Stimulated activated CD4-positive, alpha-beta T cell treated with anti-CD3 and anti-CD28 coated beads, TNF-alpha, amount 100 ng/mL, for 4 hours (primary cell): ENCODE data around the gene DGLUCY.
A peak's percentile ranks its signal among the peaks of the same experiment; 100 is the strongest.
"Not testable (repeated sequence)": the region's sequence is repeated elsewhere in the genome, so short reads cannot be mapped to it uniquely, and the experiment has no call there.

Experiments used
- DNase-seq, 3 experiments: peaks; one replicate each; pipeline ENCODE4 v3.0.0-alpha.2; 2020; ENCODE audit warnings: low read depth in 3 of 3

Gene DGLUCY

GRCh38 chr14:91169951-91170350 lies 56.1 kb downstream of the DGLUCY start:
- DNase-seq, result no peak

GRCh38 chr14:91170504-91171121 lies 56.7 kb downstream of the DGLUCY start:
- no peak for DNase-seq

GRCh38 chr14:91171291-91171690 lies 57.4 kb downstream of the DGLUCY start:
- DNase-seq, result no peak

- DNase-seq, result peak; percentile 59 to 75 (median 69)
These were observed 59.4 kb downstream of the DGLUCY start for GRCh38 chr14:91173221-91173670.

- no peak for DNase-seq
These were observed 60.0 kb downstream of the DGLUCY start for GRCh38 chr14:91173904-91174303.

- no peak for DNase-seq
These were observed 61.7 kb downstream of the DGLUCY start for GRCh38 chr14:91175291-91176201.

- DNase-seq, result peak in 2 of 3 experiments; percentile 37 to 45
These were observed 63.5 kb downstream of the DGLUCY start for GRCh38 chr14:91177073-91178034.

- no peak for DNase-seq
These were observed 66.7 kb downstream of the DGLUCY start for GRCh38 chr14:91180611-91181010.

GRCh38 chr14:91182753-91183152 lies 68.9 kb downstream of the DGLUCY start:
- DNase-seq, result not testable (repeated sequence)

GRCh38 chr14:91184559-91184958 lies 70.7 kb downstream of the DGLUCY start:
- no peak for DNase-seq

GRCh38 chr14:91185721-91186120 lies 71.8 kb downstream of the DGLUCY start:
- no peak for DNase-seq

GRCh38 chr14:91186515-91187066 lies 72.7 kb downstream of the DGLUCY start:
- DNase-seq, result no peak

GRCh38 chr14:91187271-91187670 lies 73.4 kb downstream of the DGLUCY start:
- DNase-seq, result no peak

GRCh38 chr14:91190853-91191252 lies 77.0 kb downstream of the DGLUCY start:
- DNase-seq, result no peak

- no peak for DNase-seq
These were observed 79.2 kb downstream of the DGLUCY start for GRCh38 chr14:91193069-91193468.

- no peak for DNase-seq
These were observed 82.0 kb downstream of the DGLUCY start for GRCh38 chr14:91195881-91196280.

GRCh38 chr14:91197631-91198030 lies 83.8 kb downstream of the DGLUCY start:
- DNase-seq, result no peak

GRCh38 chr14:91200802-91201201 lies 86.9 kb downstream of the DGLUCY start:
- not testable (repeated sequence) for DNase-seq

GRCh38 chr14:91202234-91202974 lies 88.5 kb downstream of the DGLUCY start:
- no peak for DNase-seq

GRCh38 chr14:91204657-91205056 lies 90.8 kb downstream of the DGLUCY start:
- DNase-seq, result no peak

- no peak for DNase-seq
These were observed 91.6 kb downstream of the DGLUCY start for GRCh38 chr14:91205459-91205858.
